Measurements from ENCODE around the gene NPR2. TPM values are rescaled to one million over a fixed set of nuclear protein-coding genes. Genes with fewer than 3 reads are reported as not detected.
A peak's percentile ranks its signal among the peaks of the same experiment; 100 is the strongest.

NPR2 gene
- total and polyA plus RNA-seq, 2 of the 13 experiments (the other 11 are each of a cell fraction or from before 2014, with no cell fraction given) = 7.4 to 9.4 TPM

DNA sequence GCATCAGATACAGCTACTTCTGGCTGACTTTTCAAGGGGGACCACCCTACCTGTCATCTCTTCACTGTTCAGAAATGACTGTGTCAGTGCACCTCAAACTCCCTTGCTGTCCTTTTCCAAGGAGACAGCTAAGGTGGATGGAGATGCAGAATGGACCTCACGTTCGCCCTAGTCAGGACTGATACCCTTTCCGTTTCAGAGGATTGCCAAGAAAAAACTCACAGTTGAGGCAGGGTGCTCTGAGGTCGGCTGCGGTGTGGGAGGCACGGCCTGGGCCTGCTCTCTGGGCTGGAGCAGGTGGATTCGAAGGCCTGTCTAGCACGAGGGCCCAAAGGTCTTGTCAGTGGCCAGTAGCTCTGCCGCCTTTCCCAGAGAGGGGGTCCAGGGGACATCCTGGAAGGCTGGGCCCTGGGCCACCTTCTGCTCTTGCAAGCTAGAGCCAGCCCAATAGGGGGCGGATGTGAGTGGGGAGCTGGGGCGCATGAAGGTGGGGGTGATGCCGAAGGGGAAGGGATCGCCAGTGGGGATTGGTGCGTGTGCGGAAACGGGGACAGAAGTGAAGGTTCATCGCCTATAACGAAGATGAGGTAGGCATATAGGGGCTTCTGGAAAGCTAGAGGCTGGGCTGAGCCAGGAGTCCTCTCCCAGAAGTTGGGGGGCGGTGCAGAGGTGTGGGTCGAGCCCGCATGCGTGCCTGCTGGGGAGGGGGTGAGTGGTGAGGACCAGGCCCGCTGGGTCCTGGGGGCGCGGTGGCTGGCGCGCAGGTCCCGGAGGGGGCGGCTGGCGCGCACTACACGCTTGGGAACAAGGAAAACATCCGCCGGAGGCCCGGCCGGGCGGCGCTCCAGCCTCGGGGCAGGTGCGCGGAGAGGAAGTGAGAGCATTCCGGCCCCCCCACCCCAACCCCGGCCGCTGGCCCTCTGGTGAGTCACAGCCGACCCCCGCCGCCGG is 34.8 kb upstream of the NPR2 start (continued):
- TF ChIP-seq ZBTB33 (CRISPR knock-in tag; IDR thresholded peaks at IDR 0.05) (no peak), ELF1 (CRISPR knock-in tag; IDR thresholded peaks at IDR 0.05) (peak; percentile 22; the same call in 1 of the 2 replicates), NAIF1 (CRISPR knock-in tag; IDR thresholded peaks at IDR 0.05; ENCODE audit: borderline replicate concordance) (no peak; the same call in 1 of the 2 replicates), ZNF703 (CRISPR knock-in tag; IDR thresholded peaks at IDR 0.05; ENCODE audit: borderline replicate concordance) (no peak), ATF5 (CRISPR knock-in tag; IDR thresholded peaks at IDR 0.05; ENCODE audit: low read depth) (no peak), ZFP37 (CRISPR knock-in tag; IDR thresholded peaks at IDR 0.05; ENCODE audit: borderline replicate concordance) (no peak), ZNF460 (CRISPR knock-in tag; IDR thresholded peaks at IDR 0.05; ENCODE audit: borderline replicate concordance) (no peak), ZKSCAN1 (IDR thresholded peaks at IDR 0.05; ENCODE audit: low read length) (no peak), CREB1 (IDR thresholded peaks at IDR 0.05) (no peak), CREB1 (CRISPR knock-in tag; IDR thresholded peaks at IDR 0.05) (no peak), RFX5 (IDR thresholded peaks at IDR 0.05; ENCODE audit: low read depth, low read length) (no peak), TERF1 (CRISPR knock-in tag; IDR thresholded peaks at IDR 0.05) (no peak), SP1 (IDR thresholded peaks at IDR 0.05) (no peak), SP1 (CRISPR knock-in tag; IDR thresholded peaks at IDR 0.05) (peak; percentile 14; the same call in 1 of the 2 replicates), DPF2 (CRISPR knock-in tag; IDR thresholded peaks at IDR 0.05; ENCODE audit: borderline replicate concordance, low read depth) (peak; percentile 46; the same call in 1 of the 2 replicates), HES4 (CRISPR knock-in tag; IDR thresholded peaks at IDR 0.05; ENCODE audit: borderline replicate concordance) (no peak), ZSCAN20 (CRISPR knock-in tag; IDR thresholded peaks at IDR 0.05; ENCODE audit: borderline replicate concordance) (peak; percentile 86; the same call in 1 of the 2 replicates)
- TF ChIP-seq, protein P1, sequence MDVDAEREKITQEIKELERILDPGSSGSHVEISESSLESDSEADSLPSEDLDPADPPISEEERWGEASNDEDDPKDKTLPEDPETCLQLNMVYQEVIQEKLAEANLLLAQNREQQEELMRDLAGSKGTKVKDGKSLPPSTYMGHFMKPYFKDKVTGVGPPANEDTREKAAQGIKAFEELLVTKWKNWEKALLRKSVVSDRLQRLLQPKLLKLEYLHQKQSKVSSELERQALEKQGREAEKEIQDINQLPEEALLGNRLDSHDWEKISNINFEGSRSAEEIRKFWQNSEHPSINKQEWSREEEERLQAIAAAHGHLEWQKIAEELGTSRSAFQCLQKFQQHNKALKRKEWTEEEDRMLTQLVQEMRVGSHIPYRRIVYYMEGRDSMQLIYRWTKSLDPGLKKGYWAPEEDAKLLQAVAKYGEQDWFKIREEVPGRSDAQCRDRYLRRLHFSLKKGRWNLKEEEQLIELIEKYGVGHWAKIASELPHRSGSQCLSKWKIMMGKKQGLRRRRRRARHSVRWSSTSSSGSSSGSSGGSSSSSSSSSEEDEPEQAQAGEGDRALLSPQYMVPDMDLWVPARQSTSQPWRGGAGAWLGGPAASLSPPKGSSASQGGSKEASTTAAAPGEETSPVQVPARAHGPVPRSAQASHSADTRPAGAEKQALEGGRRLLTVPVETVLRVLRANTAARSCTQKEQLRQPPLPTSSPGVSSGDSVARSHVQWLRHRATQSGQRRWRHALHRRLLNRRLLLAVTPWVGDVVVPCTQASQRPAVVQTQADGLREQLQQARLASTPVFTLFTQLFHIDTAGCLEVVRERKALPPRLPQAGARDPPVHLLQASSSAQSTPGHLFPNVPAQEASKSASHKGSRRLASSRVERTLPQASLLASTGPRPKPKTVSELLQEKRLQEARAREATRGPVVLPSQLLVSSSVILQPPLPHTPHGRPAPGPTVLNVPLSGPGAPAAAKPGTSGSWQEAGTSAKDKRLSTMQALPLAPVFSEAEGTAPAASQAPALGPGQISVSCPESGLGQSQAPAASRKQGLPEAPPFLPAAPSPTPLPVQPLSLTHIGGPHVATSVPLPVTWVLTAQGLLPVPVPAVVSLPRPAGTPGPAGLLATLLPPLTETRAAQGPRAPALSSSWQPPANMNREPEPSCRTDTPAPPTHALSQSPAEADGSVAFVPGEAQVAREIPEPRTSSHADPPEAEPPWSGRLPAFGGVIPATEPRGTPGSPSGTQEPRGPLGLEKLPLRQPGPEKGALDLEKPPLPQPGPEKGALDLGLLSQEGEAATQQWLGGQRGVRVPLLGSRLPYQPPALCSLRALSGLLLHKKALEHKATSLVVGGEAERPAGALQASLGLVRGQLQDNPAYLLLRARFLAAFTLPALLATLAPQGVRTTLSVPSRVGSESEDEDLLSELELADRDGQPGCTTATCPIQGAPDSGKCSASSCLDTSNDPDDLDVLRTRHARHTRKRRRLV (CRISPR knock-in tag; IDR thresholded peaks at IDR 0.05) = no peak
- TF ChIP-seq, protein P2, sequence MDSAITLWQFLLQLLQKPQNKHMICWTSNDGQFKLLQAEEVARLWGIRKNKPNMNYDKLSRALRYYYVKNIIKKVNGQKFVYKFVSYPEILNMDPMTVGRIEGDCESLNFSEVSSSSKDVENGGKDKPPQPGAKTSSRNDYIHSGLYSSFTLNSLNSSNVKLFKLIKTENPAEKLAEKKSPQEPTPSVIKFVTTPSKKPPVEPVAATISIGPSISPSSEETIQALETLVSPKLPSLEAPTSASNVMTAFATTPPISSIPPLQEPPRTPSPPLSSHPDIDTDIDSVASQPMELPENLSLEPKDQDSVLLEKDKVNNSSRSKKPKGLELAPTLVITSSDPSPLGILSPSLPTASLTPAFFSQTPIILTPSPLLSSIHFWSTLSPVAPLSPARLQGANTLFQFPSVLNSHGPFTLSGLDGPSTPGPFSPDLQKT (CRISPR knock-in tag; IDR thresholded peaks at IDR 0.05; ENCODE audit: borderline replicate concordance) = peak; percentile 52; the same call in 1 of the 2 replicates
